ENCODE measurements around the gene PC.
A peak's percentile ranks its signal among the peaks of the same experiment; 100 is the strongest.

Gene PC

GRCh38 chr11:66883016-66883965 is 74.9 kb downstream of the PC start:
- DNase-seq (ENCODE audit: low read depth, low spot score) = peak; percentile 78
- no peak overlapping the region for H3K4me3 ChIP-seq (ENCODE audit: insufficient read length, low read depth)
- no peaks in the 10 kb centered on the region for H3K27me3 ChIP-seq (ENCODE audit: insufficient read depth, insufficient read length)
- H3K9me3 ChIP-seq (ENCODE audit: insufficient read depth, low read length) = no peaks in the 10 kb centered on the region
- no peaks in the 10 kb centered on the region for H3K36me3 ChIP-seq (ENCODE audit: insufficient read depth, insufficient read length, low read length)
- H3K9ac ChIP-seq (ENCODE audit: insufficient read length, low read depth) = peak overlapping the region; percentile 43
- H3K4me1 ChIP-seq (ENCODE audit: insufficient read depth, insufficient read length) = peaks cover 63% of the 10 kb centered on the region
- TF ChIP-seq SUZ12 (IDR thresholded peaks at IDR 0.05; ENCODE audit: extremely low read depth, insufficient read depth, insufficient read length) (no peak), YY1 (IDR thresholded peaks at IDR 0.05; ENCODE audit: insufficient read depth, insufficient read length) (no peak), ZNF274 (IDR thresholded peaks at IDR 0.05; ENCODE audit: low read depth, low read length) (no peak)

GRCh38 chr11:66882561-66883015 is 75.6 kb downstream of the PC start:
- no peaks in the 10 kb centered on the region for H3K36me3 ChIP-seq (ENCODE audit: insufficient read depth, insufficient read length, low read length)
- H3K4me1 ChIP-seq (ENCODE audit: insufficient read depth, insufficient read length) = peaks cover 67% of the 10 kb centered on the region
- TF ChIP-seq ZNF274 (IDR thresholded peaks at IDR 0.05; ENCODE audit: low read depth, low read length) = no peak
- TF ChIP-seq YY1 (IDR thresholded peaks at IDR 0.05; ENCODE audit: insufficient read depth, insufficient read length) = no peak
- no peak for TF ChIP-seq SUZ12 (IDR thresholded peaks at IDR 0.05; ENCODE audit: extremely low read depth, insufficient read depth, insufficient read length)
- DNase-seq (ENCODE audit: low read depth, low spot score) = no peak
- no peaks in the 10 kb centered on the region for H3K9me3 ChIP-seq (ENCODE audit: insufficient read depth, low read length)
- H3K9ac ChIP-seq (ENCODE audit: insufficient read length, low read depth) = peak overlapping the region; percentile 43
- H3K4me3 ChIP-seq (ENCODE audit: insufficient read length, low read depth) = no peak overlapping the region
- no peaks in the 10 kb centered on the region for H3K27me3 ChIP-seq (ENCODE audit: insufficient read depth, insufficient read length)

- peak overlapping the region; percentile 43 for H3K9ac ChIP-seq (ENCODE audit: insufficient read length, low read depth)
Observed at GRCh38 chr11:66881927-66882452, 76.2 kb downstream of the PC start.

GRCh38 chr11:66881451-66881835 is 76.7 kb downstream of the PC start:
- Histone ChIP-seq H3K4me1 (ENCODE audit: insufficient read depth, insufficient read length) (peaks cover 68% of the 10 kb centered on the region), H3K4me3 (ENCODE audit: insufficient read length, low read depth) (no peak overlapping the region), H3K9ac (ENCODE audit: insufficient read length, low read depth) (no peak overlapping the region), H3K27me3 (ENCODE audit: insufficient read depth, insufficient read length) (no peaks in the 10 kb centered on the region), H3K9me3 (ENCODE audit: insufficient read depth, low read length) (no peaks in the 10 kb centered on the region), H3K36me3 (ENCODE audit: insufficient read depth, insufficient read length, low read length) (no peaks in the 10 kb centered on the region)
- DNase-seq (ENCODE audit: low read depth, low spot score) = no peak
- no peak for TF ChIP-seq ZNF274 (IDR thresholded peaks at IDR 0.05; ENCODE audit: low read depth, low read length)
- TF ChIP-seq SUZ12 (IDR thresholded peaks at IDR 0.05; ENCODE audit: extremely low read depth, insufficient read depth, insufficient read length) = no peak
- no peak for TF ChIP-seq YY1 (IDR thresholded peaks at IDR 0.05; ENCODE audit: insufficient read depth, insufficient read length)

More at GRCh38 chr11:66881927-66882452, 76.2 kb downstream of the PC start:
- Histone ChIP-seq H3K27me3 (ENCODE audit: insufficient read depth, insufficient read length) (no peaks in the 10 kb centered on the region), H3K9me3 (ENCODE audit: insufficient read depth, low read length) (no peaks in the 10 kb centered on the region), H3K36me3 (ENCODE audit: insufficient read depth, insufficient read length, low read length) (no peaks in the 10 kb centered on the region), H3K4me3 (ENCODE audit: insufficient read length, low read depth) (no peak overlapping the region), H3K4me1 (ENCODE audit: insufficient read depth, insufficient read length) (peaks cover 67% of the 10 kb centered on the region)
- no peak for DNase-seq (ENCODE audit: low read depth, low spot score)
- TF ChIP-seq SUZ12 (IDR thresholded peaks at IDR 0.05; ENCODE audit: extremely low read depth, insufficient read depth, insufficient read length) = no peak
- TF ChIP-seq ZNF274 (IDR thresholded peaks at IDR 0.05; ENCODE audit: low read depth, low read length) = no peak
- TF ChIP-seq YY1 (IDR thresholded peaks at IDR 0.05; ENCODE audit: insufficient read depth, insufficient read length) = no peak

- Histone ChIP-seq H3K9ac (ENCODE audit: insufficient read length, low read depth) (peak overlapping the region; percentile 14), H3K36me3 (ENCODE audit: insufficient read depth, insufficient read length, low read length) (no peaks in the 10 kb centered on the region), H3K27me3 (ENCODE audit: insufficient read depth, insufficient read length) (no peaks in the 10 kb centered on the region), H3K4me1 (ENCODE audit: insufficient read depth, insufficient read length) (peaks cover 64% of the 10 kb centered on the region), H3K4me3 (ENCODE audit: insufficient read length, low read depth) (no peak overlapping the region), H3K9me3 (ENCODE audit: insufficient read depth, low read length) (no peaks in the 10 kb centered on the region)
- DNase-seq (ENCODE audit: low read depth, low spot score) = no peak
- no peak for TF ChIP-seq YY1 (IDR thresholded peaks at IDR 0.05; ENCODE audit: insufficient read depth, insufficient read length)
- no peak for TF ChIP-seq ZNF274 (IDR thresholded peaks at IDR 0.05; ENCODE audit: low read depth, low read length)
- no peak for TF ChIP-seq SUZ12 (IDR thresholded peaks at IDR 0.05; ENCODE audit: extremely low read depth, insufficient read depth, insufficient read length)
Observed at GRCh38 chr11:66880496-66881450, 77.4 kb downstream of the PC start.

- Histone ChIP-seq H3K27me3 (ENCODE audit: insufficient read depth, insufficient read length) (no peaks in the 10 kb centered on the region), H3K36me3 (ENCODE audit: insufficient read depth, insufficient read length, low read length) (no peaks in the 10 kb centered on the region), H3K4me3 (ENCODE audit: insufficient read length, low read depth) (no peak overlapping the region), H3K9me3 (ENCODE audit: insufficient read depth, low read length) (no peaks in the 10 kb centered on the region), H3K9ac (ENCODE audit: insufficient read length, low read depth) (peak overlapping the region; percentile 33), H3K4me1 (ENCODE audit: insufficient read depth, insufficient read length) (peaks cover 60% of the 10 kb centered on the region)
- TF ChIP-seq ZNF274 (IDR thresholded peaks at IDR 0.05; ENCODE audit: low read depth, low read length) = no peak
- TF ChIP-seq SUZ12 (IDR thresholded peaks at IDR 0.05; ENCODE audit: extremely low read depth, insufficient read depth, insufficient read length) = no peak
- TF ChIP-seq YY1 (IDR thresholded peaks at IDR 0.05; ENCODE audit: insufficient read depth, insufficient read length) = no peak
- no peak for DNase-seq (ENCODE audit: low read depth, low spot score)
Observed at GRCh38 chr11:66879999-66880398, 78.2 kb downstream of the PC start.
